Dedifferentiated amniotic fluid mesenchymal stem cell (primary cell): ENCODE data around the gene RADX.
"Not testable (repeated sequence)": the region's sequence is repeated elsewhere in the genome, so short reads cannot be mapped to it uniquely, and the experiment has no call there.

ENCODE experiments used
- DNase-seq: peaks from one replicate; pipeline ENCODE4 v3.0.0-alpha.2; 2016; ENCODE audit errors: extremely low spot score

RADX gene

DNA sequence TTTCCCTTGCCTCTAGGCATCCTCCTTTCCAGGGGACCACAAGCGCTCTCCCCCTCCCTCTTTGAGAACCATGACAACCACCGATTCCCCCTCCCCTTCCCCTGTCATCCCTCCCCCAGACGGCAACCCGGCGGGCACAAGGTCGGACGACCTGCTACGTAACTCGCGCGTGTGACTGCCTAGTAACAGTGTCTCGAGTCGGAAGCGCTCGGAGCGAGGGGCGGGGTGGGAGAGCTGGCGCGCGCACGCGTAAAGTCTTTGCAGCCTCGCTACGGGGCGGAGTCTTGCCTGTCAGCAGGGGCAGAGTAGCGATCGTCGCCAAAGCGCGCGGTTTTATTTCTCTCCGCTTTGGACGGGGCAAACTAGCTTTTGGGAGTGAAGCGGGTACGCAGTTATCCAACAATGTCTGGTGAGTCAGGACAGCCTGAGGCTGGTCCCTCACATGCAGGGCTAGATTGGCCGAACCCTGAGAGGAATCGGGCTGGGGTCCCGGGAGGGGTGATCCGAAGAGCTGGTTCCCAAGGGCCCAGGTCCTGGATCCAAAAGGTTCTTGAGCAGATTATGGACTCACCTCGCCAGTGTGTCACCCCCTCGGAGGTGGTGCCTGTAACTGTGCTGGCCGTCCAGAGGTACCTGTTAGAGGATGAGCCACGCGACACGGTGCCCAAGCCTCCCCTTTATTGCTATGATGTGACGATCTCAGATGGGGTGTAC, at the start of gene RADX:
TSS of gene RADX (plus strand) at position 300 of the 714 bp plus-strand sequence. CDS start at position 403, 103 bp downstream.
- DNase-seq: no peak

GRCh38 chrX:106564986-106565385, 46.8 kb upstream of the RADX start:
- no peak for DNase-seq

DNA sequence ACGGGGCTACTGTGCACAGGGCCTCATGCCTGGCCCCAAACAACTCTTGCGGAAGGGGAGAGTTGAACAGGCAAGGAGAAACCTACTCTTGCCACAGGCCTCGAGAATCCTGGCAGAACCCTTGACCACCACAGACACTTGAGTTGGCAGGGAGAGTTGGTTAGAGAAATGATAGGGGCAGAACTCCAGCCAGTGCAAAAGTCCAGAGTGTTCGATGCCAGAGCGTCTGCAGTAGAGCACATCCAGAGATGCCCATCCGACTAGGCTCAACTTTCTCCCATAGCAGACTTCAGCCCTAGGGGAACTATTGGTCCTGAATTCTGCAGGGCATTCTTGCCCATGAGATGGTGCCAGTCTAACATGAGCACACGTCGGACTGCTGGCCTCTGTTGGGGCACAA, 45.4 kb upstream of the RADX start:
- DNase-seq: no peak

GRCh38 chrX:106581856-106582255, 29.9 kb upstream of the RADX start:
- no peak for DNase-seq

DNA sequence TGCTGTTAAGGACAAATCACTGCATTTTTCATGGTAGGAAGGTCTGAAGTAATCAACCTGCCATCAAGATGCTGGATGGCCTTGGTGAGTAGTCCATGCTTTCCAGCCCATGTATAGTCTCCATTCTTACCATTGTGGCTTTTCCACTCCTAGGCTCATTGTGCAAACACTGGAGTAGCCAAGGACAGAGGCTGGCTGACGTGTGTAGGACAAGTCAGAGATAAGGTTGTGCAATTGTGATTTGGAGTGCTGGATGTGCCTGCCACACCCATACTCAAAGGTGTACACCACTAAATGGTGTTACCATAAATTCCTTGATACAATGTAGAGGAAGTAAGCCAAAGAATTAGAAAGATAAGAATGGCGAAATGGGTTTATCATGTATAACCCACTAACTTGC, 26.3 kb upstream of the RADX start:
- DNase-seq: no peak

DNA sequence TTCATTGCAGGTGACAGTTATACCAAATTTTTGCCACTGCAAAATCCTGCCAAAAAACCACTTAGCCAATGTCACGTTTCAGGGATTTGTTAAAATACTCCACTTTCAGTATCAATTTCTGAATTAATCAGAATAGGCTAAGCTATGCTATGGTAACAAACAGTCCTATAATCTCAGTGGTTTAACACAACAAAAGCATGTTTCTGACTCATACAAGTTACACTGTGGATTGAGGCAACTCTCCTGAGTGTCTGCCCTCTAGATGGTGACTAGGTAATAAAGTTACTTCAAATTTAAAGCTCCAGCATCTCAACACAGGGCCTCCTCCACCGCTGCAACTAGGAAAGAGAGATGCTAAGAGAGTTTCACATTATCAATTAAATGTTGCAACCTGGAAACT, 23.0 kb upstream of the RADX start:
- DNase-seq: no peak

DNA sequence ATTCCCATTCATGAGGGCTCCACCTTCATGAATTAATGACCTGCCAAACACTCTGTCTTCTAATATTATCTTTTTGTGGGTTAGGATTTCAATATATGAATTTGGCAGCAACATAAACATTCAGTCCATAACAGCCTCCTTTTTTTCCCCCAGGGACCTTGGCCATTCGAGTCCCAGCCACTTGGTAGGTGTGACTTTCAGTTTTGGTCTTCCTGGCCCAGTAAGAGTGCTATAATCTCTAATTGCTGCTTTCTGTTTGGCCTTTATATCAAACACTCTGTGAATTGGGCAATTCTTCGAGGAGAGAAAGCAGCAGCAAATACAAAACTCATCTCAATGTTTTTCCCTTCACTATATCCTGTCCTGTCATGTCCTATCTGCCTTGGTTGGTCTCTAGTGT, 12.4 kb upstream of the RADX start:
- no peak for DNase-seq

DNA sequence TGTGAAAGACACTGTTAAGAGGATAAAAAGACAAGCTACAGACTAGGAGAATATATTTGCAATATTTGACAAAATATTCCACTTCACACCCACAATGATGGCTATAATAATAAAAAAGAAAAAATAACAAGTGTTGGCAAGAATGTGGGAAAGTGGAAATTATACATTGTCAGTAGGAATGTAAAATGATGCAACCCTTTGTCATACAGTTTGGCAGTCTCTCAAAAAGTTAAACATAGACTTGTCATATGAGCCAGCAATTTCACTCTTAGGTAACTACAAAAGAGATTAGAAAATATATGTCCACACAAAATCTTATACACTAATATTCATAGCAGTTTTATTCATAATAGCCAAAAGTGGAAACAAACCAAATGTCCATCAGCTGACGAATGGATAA, 5.2 kb upstream of the RADX start:
- no peak for DNase-seq

DNA sequence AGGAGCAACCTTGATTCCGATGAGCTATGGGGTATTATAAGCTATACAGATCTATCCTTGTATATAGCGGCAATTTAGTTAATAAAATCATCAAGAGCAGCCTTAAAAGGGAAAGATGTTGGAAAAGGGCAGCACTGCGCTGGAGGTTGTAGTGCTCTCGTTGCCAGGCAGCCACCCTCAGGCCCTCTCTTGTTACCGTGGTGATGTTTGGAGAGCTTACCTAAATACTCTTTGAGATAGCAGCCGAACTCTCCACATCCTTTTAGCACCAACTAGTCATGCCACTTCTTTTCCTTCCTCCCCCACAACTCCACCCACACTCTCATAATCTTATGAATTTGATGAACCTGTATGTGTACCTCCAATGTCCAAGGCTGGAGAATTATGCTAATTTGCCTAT, 3.8 kb upstream of the RADX start:
- no peak for DNase-seq

GRCh38 chrX:106611317-106611678, 480 bp upstream of the RADX start:
- DNase-seq: no peak

GRCh38 chrX:106612393-106612763, 600 bp downstream of the RADX start:
- DNase-seq: no peak

GRCh38 chrX:106613277-106613676, 1.5 kb downstream of the RADX start:
- DNase-seq: no peak

- DNase-seq: no peak
These were observed 3.3 kb downstream of the RADX start for GRCh38 chrX:106615041-106615440.

GRCh38 chrX:106619797-106620196, 8.0 kb downstream of the RADX start:
- DNase-seq: no peak

DNA sequence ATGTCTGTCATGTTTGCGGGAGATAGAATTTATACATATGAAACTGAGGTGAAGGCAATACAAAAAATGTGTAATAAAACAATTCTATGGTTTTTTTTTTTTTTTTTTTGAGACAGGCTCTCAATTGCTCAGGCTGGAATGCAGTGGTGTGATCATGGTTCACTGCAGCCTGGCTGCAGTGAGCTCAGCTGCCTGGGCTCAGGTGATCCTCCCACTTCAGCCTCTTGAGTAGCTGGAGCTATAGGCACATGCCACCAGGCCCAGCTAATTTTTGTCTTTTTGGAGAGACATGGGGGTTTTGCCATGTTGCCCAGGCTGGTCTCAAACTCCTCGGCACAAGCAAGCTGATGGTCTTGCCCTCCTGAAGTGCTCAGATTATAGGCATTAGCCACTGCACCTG, 10.1 kb downstream of the RADX start:
- DNase-seq: no peak

GRCh38 chrX:106626789-106627188, 15.0 kb downstream of the RADX start:
- DNase-seq: no peak

DNA sequence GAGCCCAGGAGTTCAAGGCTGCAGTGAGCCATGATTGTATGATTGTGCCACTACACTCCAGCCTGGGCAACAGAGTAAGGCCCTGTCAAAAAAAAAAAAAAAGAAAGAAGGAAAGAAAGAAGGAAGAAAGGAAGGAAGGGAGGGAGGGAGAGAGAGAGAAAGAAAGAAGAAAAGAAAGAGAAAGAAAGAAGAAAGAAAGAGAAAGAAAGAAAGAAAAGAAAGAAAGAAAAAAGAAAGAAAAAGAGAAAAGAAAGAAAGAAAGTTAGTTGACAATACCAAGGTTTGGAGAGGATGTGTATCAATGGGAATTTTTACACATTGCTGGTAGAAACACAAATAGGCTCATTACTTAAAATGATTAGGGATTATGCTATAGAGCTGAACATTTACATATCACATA, 19.8 kb downstream of the RADX start:
- no peak for DNase-seq

DNA sequence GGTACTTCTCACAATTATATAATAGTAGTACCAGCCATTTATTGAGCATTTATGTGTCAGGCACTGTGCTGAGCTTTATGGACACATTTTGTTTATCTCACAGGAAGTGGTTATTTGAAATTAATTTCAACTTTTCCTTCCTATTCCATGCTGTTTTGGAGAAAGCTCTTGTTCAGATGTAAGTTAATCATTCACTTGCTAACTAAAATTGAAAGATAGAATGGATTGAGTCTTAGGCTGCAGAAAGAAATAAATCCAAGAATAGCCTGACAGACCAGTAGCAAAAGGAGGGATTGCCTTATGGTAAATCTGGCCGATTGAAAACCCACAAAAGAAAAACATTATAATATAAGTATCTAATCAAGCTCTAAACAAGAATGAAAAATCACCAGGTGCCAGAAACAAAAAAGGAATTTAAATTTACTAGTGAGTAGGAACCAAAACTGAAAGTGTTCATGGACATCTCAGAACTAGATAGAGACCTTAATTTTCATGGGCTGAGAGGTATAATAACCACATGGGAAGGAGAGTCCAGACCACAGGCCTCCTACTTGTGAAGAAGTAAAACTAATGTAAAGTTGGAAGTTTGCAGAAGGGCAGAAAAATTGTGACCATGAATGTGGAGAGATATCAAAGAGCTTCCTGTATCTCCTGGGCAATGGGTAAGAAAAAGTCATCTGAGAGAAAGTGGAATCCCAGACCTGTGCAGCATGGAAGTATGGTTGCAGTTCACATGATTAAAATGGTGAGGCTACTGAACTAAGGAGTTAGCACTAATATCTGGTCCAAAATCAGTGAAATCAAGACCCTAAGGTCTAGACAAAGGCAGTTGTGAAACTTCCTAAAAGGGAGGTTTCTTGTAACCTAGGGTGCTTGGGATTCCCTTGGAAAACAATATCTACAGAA, 38.0 kb downstream of the RADX start:
- no peak for DNase-seq

GRCh38 chrX:106653625-106654024, 41.8 kb downstream of the RADX start:
- DNase-seq: not testable (repeated sequence)

- no peak for DNase-seq
These were observed 58.9 kb downstream of the RADX start for GRCh38 chrX:106670631-106671030.

DNA sequence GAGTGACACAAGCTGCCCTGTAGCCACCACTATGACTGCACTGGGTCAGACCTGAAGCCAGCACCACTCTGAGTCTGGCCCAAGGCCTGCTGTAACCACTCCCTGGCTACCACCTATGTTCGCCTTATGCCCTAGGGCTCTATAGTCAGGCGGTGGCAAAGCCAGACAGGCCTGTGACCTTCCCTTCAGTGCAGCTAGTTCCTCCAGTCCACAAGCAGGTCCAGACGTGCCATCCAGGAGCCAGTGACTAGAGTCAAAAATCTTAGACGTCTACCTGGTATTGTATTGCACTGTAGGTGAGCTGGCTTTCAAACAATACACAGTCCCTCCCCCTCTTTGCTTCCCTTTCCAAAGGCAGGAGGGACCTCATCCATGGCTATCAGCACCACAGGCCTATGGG, 60.7 kb downstream of the RADX start:
- no peak for DNase-seq

GRCh38 chrX:106680716-106681115, 68.9 kb downstream of the RADX start:
- no peak for DNase-seq

DNA sequence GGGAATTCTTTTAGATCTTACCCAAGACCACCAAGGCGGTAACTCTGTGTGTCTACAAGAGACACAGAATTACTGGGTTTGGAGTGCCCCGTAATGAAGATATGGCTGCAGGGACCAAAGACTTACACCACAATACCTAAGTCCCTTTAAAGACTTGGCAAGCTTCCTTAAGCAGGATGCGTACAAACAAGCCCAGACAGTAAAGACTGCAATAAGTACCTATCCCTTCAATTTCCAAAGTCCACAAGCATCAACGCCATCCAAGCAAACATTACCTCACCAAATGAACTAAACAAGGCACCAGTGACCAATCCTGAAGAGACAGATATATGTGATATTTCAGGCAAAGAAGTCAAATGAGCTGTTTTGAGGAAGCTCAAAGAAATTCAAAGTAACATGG, 72.4 kb downstream of the RADX start:
- DNase-seq: no peak
